GM12878 (cell line): ENCODE results near the gene REST.
"Not testable (repeated sequence)": the region's sequence is repeated elsewhere in the genome, so short reads cannot be mapped to it uniquely, and the experiment has no call there.

ENCODE experiments used
- CBFB ChIP-seq: IDR thresholded peaks from 2 replicates; pipeline ENCODE4 v1.6.1; 2016; ENCODE audit warnings: antibody characterized with exemption, low read depth
- CEBPB ChIP-seq, 2 experiments: fragments of 150-350 bp in 1 of 2; IDR thresholded peaks; 2 replicates each; pipeline ENCODE4 v1.6.1; 2012 to 2014; ENCODE audit warnings: low read depth in 2 of 2, low read length in 2 of 2, borderline replicate concordance in 1 of 2, inconsistent platforms in 1 of 2
- CEBPZ ChIP-seq: fragments of 150-350 bp; IDR thresholded peaks from 2 replicates; pipeline ENCODE4 v1.6.1; 2016; ENCODE audit warnings: low read depth, low read length
- CTCF ChIP-seq, 3 experiments: IDR thresholded peaks in 2 of 3; conservative IDR thresholded peaks in 1 of 3; 2 replicates each; pipeline ENCODE4 v1.5.1; 2011; ENCODE audit warnings: low read depth in 3 of 3, low read length in 3 of 3, mild to moderate bottlenecking in 3 of 3, control low read depth in 2 of 3, moderate library complexity in 2 of 3, inconsistent platforms in 1 of 3, mixed read lengths in 1 of 3; ENCODE audit not compliant: control insufficient read depth in 2 of 3, insufficient read depth in 1 of 3; ENCODE audit errors: extremely low read depth in 1 of 3
- EP300 ChIP-seq, 2 experiments: fragments of 150-350 bp in 1 of 2; IDR thresholded peaks; 2 replicates each; pipeline ENCODE4 v1.6.1; 2011 to 2012; ENCODE audit warnings: low read depth in 2 of 2, low read length in 2 of 2, borderline replicate concordance in 1 of 2, improper control_type of control experiment in 1 of 2, inconsistent platforms in 1 of 2; ENCODE audit not compliant: control insufficient read depth in 1 of 2
- MAX ChIP-seq: IDR thresholded peaks from 2 replicates; pipeline ENCODE4 v1.6.1; 2012; ENCODE audit warnings: low read depth, low read length, improper control_type of control experiment
- RFX5 ChIP-seq: IDR thresholded peaks from 2 replicates; pipeline ENCODE4 v1.6.1; 2011; ENCODE audit warnings: low read depth, low read length, improper control_type of control experiment

- not testable (repeated sequence) for TF ChIP-seq CTCF (IDR thresholded peaks at IDR 0.05 in 2 of 3, conservative IDR thresholded peaks at IDR 0.05 in 1 of 3; ENCODE audit: control insufficient read depth in 2 of 3, extremely low read depth in 1 of 3, insufficient read depth in 1 of 3, low read depth in 3 of 3, low read length in 3 of 3); RFX5; CEBPB (IDR thresholded peaks at IDR 0.05; ENCODE audit: borderline replicate concordance in 1 of 2, low read depth in 2 of 2, low read length in 2 of 2); EP300 (IDR thresholded peaks at IDR 0.05; ENCODE audit: borderline replicate concordance in 1 of 2, control insufficient read depth in 1 of 2, low read depth in 2 of 2, low read length in 2 of 2); MAX; CEBPZ; CBFB
Observed at GRCh38 chr4:56884511-56884910, 23.2 kb upstream of the REST start.
